ENCODE data around the gene TOB2.

GRCh38 chr22:41418717-41419116 is 27.9 kb downstream of the TOB2 start:
- TF ChIP-seq CCAR2 (IDR thresholded peaks at IDR 0.05; ENCODE audit: low read depth, low read length) (no peak), CTCF (IDR thresholded peaks at IDR 0.05 in 2 of 3, conservative IDR thresholded peaks at IDR 0.05 in 1 of 3; ENCODE audit: insufficient read depth in 2 of 3, low read depth in 1 of 3, low read length in 3 of 3) (no peak), ESRRA (IDR thresholded peaks at IDR 0.05; ENCODE audit: borderline replicate concordance, low read depth) (no peak), MCM7 (IDR thresholded peaks at IDR 0.05) (no peak), ZNF395 (CRISPR knock-in tag; IDR thresholded peaks at IDR 0.05) (no peak), PTTG1 (tag; IDR thresholded peaks at IDR 0.05; ENCODE audit: low read depth) (no peak), CREB1 (IDR thresholded peaks at IDR 0.05) (no peak), CREB1 (CRISPR knock-in tag; IDR thresholded peaks at IDR 0.05) (no peak), PHTF2 (CRISPR knock-in tag; IDR thresholded peaks at IDR 0.05) (no peak), RFX5 (IDR thresholded peaks at IDR 0.05; ENCODE audit: low read depth, low read length) (no peak), SMAD3 (CRISPR knock-in tag; conservative IDR thresholded peaks at IDR 0.05) (no peak), GATAD2B (IDR thresholded peaks at IDR 0.05; ENCODE audit: borderline replicate concordance) (no peak)

Measured in K562 (cell line).